Activated B cell treated with CpG ODN at 0.5 μM for 24 hours (primary cell): Measurements from ENCODE around the gene MED12L. TPM values are rescaled to one million over a fixed set of nuclear protein-coding genes. Genes with fewer than 3 reads are reported as not detected.

ENCODE experiments used
- ATAC-seq: fragments of 200-7000 bp; cut with Tn5 transposase; one replicate; pipeline ENCODE4 v1.10.0; 2021; ENCODE audit warnings: low read depth, mild to moderate bottlenecking, moderate library complexity
- CTCF ChIA-PET: fragments of 350-600 bp; sonication (Branson Sonifier 250); formaldehyde crosslinking; loops from one replicate; lab custom pipeline; 2021; ENCODE audit warnings: antibody characterized with exemption; lab: Charles Lee
- POLR2A ChIA-PET: fragments of 350-600 bp; sonication (Branson Sonifier 250); formaldehyde crosslinking; loops from one replicate; lab custom pipeline; 2021; ENCODE audit warnings: antibody characterized with exemption; lab: Charles Lee
- DNase-seq: peaks from one replicate; pipeline ENCODE4 v3.0.0; 2022
- H3K27ac Mint-ChIP-seq: one replicate; pipeline ENCODE4 v1.8.0; 2020; ENCODE audit warnings: mixed read lengths
- H3K27me3 Mint-ChIP-seq: one replicate; pipeline ENCODE4 v1.8.0; 2021; ENCODE audit warnings: mixed read lengths
- H3K36me3 Mint-ChIP-seq: one replicate; pipeline ENCODE4 v1.8.0; 2021; ENCODE audit warnings: low read depth, mixed read lengths
- H3K4me1 Mint-ChIP-seq: one replicate; pipeline ENCODE4 v1.8.0; 2021; ENCODE audit warnings: mixed read lengths
- H3K4me3 Mint-ChIP-seq: one replicate; pipeline ENCODE4 v1.8.0; 2020; ENCODE audit warnings: mild to moderate bottlenecking, mixed read lengths
- H3K9me3 Mint-ChIP-seq: one replicate; pipeline ENCODE4 v1.8.0; 2020; ENCODE audit warnings: mixed read lengths
- intact Hi-C: fragments of 100-400 bp; cut with micrococcal nuclease; formaldehyde crosslinking; loops from one replicate; pipeline ENCODE4 v1.15.1; 2024
- total RNA-seq: library from RNA; stranded (reverse); gene quantifications from 2 replicates; pipeline ENCODE4 v1.2.3, GENCODE V29; 2022
- TF ChIP-seq, protein P1 (sequence below): fragments of 200-600 bp; IDR thresholded peaks from one replicate; pipeline ENCODE4 v1.8.0; 2022; ENCODE audit warnings: antibody characterized with exemption, mild to moderate bottlenecking

Gene MED12L
- total RNA-seq, 1 donor from 2014 or later = 1.5 TPM

DNA sequence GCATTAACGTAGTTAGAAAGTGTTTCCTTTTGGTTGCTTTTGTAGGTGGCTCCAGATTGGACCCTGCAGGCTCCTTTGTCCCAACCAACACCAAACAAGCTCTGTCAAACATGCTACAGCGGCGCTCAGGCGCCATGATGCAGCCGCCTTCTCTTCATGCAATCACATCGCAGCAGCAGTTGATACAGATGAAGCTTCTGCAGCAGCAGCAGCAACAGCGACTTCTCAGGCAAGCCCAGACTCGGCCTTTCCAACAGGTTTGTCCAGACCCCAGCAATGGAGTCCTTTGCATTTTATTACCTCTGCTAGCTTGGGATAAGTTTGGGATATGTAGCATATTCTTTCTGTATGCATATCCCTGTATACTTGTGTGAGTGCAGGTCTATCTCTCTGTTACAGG lies 309.1 kb downstream of the MED12L start:
- ATAC-seq = no peak
- H3K4me3 Mint-ChIP-seq = no peak overlapping the region
- no peaks in the 10 kb centered on the region for H3K27me3 Mint-ChIP-seq
- TF ChIP-seq, protein P1, sequence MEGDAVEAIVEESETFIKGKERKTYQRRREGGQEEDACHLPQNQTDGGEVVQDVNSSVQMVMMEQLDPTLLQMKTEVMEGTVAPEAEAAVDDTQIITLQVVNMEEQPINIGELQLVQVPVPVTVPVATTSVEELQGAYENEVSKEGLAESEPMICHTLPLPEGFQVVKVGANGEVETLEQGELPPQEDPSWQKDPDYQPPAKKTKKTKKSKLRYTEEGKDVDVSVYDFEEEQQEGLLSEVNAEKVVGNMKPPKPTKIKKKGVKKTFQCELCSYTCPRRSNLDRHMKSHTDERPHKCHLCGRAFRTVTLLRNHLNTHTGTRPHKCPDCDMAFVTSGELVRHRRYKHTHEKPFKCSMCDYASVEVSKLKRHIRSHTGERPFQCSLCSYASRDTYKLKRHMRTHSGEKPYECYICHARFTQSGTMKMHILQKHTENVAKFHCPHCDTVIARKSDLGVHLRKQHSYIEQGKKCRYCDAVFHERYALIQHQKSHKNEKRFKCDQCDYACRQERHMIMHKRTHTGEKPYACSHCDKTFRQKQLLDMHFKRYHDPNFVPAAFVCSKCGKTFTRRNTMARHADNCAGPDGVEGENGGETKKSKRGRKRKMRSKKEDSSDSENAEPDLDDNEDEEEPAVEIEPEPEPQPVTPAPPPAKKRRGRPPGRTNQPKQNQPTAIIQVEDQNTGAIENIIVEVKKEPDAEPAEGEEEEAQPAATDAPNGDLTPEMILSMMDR = no peak
- no peaks in the 10 kb centered on the region for H3K9me3 Mint-ChIP-seq
- CTCF ChIA-PET = interaction anchor here (1.1 kb wide), 1 partner anchor 15 kb away, joined by 4 read pairs; no protein-coding TSS in a partner anchor
- no peak for DNase-seq
- peaks cover 56% of the 10 kb centered on the region for H3K4me1 Mint-ChIP-seq
- H3K36me3 Mint-ChIP-seq = peaks cover 2% of the 10 kb centered on the region
- POLR2A ChIA-PET = no interaction called here
- intact Hi-C loops = no loop called here
- H3K27ac Mint-ChIP-seq = no peak overlapping the region

DNA sequence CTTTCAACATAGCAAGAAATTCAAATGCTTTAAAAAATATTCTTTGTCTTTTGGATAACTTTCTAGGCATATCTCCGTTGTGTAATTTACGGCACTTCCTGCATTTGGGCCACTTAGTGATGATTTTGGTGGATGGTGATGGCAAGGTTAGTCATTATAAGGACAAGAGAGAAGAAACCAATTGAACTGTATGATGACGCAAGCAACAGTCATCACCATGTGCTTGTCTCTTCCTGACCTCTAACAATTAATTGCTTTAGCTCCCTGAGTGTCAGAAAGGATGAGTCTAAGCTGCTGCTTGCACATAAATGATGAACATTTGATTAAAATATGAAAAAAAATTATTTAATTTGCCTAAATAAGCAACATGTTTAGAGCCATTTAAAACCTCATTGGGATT lies 310.3 kb downstream of the MED12L start:
- no peak overlapping the region for H3K27ac Mint-ChIP-seq
- peaks cover 50% of the 10 kb centered on the region for H3K4me1 Mint-ChIP-seq
- TF ChIP-seq, protein P1 = no peak
- no peaks in the 10 kb centered on the region for H3K27me3 Mint-ChIP-seq
- DNase-seq (no peak), ATAC-seq (no peak)
- intact Hi-C loops = no loop called here
- POLR2A ChIA-PET = no interaction called here
- no peak overlapping the region for H3K4me3 Mint-ChIP-seq
- CTCF ChIA-PET = no interaction called here
- no peaks in the 10 kb centered on the region for H3K9me3 Mint-ChIP-seq
- peaks cover 2% of the 10 kb centered on the region for H3K36me3 Mint-ChIP-seq

DNA sequence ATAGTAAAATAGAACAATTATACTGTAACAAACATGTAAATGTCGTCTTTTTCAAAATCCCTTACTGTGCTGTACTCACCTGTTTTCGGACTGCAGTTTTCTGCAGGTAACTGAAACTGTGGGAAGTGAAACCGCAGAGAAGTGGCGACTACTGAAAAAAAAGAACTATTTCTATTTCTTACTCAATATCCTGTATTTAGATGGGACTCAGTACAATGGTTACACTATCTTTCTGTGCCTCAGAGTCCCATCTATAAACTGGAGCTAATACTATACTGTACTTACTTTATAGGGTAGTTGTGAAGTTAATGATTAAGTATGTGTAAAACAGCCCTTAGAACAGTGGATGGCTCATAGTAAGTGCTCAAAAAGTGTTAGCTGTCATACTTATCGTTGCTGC lies 313.4 kb downstream of the MED12L start:
- Mint-ChIP-seq H3K9me3 (no peaks in the 10 kb centered on the region), H3K4me3 (no peak overlapping the region), H3K4me1 (peaks cover 25% of the 10 kb centered on the region), H3K27me3 (no peaks in the 10 kb centered on the region), H3K36me3 (peaks cover 2% of the 10 kb centered on the region), H3K27ac (no peak overlapping the region)
- intact Hi-C loops = no loop called here
- ChIA-PET CTCF (interaction anchor here (1.0 kb wide), 1 partner anchor 32 kb away, joined by 3 read pairs; no protein-coding TSS in a partner anchor), POLR2A (no interaction called here)
- TF ChIP-seq, protein P1 = no peak
- DNase-seq = no peak
- ATAC-seq = no peak

DNA sequence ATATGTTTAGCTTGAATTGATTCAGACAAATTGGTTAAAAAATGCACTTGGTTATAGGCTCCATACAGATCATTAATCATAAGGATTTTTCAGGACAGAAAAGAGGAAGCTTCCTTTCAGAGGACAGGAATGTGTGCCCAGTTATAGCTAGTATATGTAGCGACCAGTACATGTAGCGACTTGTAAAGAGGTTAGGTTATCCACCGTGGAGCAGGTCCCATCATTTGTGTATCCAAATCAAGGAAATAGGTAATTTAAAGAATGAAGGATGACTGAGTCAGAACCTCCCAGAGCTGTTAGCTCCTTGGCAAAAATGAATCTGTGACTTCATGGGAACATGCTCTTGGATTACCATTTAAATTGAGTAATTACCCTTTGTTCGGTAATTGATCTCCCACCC lies 314.9 kb downstream of the MED12L start:
- H3K36me3 Mint-ChIP-seq = peaks cover 2% of the 10 kb centered on the region
- ChIA-PET CTCF (no interaction called here), POLR2A (interaction anchor here (0.6 kb wide), 1 partner anchor 52 kb away, joined by 4 read pairs; no protein-coding TSS in a partner anchor)
- no peak for ATAC-seq
- DNase-seq = no peak
- TF ChIP-seq, protein P1 = no peak
- H3K4me1 Mint-ChIP-seq = peaks cover 23% of the 10 kb centered on the region
- H3K27ac Mint-ChIP-seq = no peak overlapping the region
- H3K27me3 Mint-ChIP-seq = no peaks in the 10 kb centered on the region
- no peak overlapping the region for H3K4me3 Mint-ChIP-seq
- no peaks in the 10 kb centered on the region for H3K9me3 Mint-ChIP-seq
- intact Hi-C loops = no loop called here

DNA sequence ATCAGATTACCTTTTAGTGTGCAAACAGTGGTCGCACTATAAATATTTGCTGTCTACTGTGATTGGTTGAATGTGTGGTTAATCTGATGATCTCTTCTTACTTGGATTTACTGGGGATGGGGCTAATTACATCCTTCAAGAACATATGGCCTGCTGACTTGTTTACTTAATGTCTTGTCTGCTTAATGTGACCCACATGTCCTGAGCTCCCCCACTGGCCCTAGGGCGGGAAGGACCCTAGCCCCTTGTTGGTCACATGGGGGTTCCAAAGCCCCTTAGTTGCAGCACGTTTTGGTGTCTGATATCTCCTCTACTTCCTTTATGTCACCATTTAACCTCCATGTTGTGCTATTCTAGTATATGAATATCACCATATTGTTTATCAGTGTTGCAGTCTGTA lies 316.9 kb downstream of the MED12L start:
- ATAC-seq = no peak
- no peak overlapping the region for H3K4me3 Mint-ChIP-seq
- DNase-seq = no peak
- no peak overlapping the region for H3K27ac Mint-ChIP-seq
- CTCF ChIA-PET = no interaction called here
- TF ChIP-seq, protein P1 = no peak
- H3K36me3 Mint-ChIP-seq = peaks cover 2% of the 10 kb centered on the region
- H3K27me3 Mint-ChIP-seq = no peaks in the 10 kb centered on the region
- H3K4me1 Mint-ChIP-seq = peaks cover 12% of the 10 kb centered on the region
- no peaks in the 10 kb centered on the region for H3K9me3 Mint-ChIP-seq
- POLR2A ChIA-PET = no interaction called here
- intact Hi-C loops = no loop called here
